Immature natural killer cell (primary cell): ENCODE measurements around the gene WNT9A. TPM values are rescaled to one million over a fixed set of nuclear protein-coding genes. Genes with fewer than 3 reads are reported as not detected.
A peak's percentile ranks its signal among the peaks of the same experiment; 100 is the strongest.

ENCODE experiments used
- DNase-seq, 3 donors: peaks; one replicate each; pipeline ENCODE4 v3.0.0; 2022; ENCODE audit warnings: mixed read lengths in 1 of 3
- H3K27ac Mint-ChIP-seq, 6 donors: one replicate each; pipeline ENCODE4 v1.8.0; 2020; ENCODE audit warnings: mixed read lengths in 6 of 6, mild to moderate bottlenecking in 5 of 6, inconsistent platforms in 4 of 6, moderate library complexity in 3 of 6
- H3K27me3 Mint-ChIP-seq, 3 donors: one replicate each; pipeline ENCODE4 v1.8.0; 2020 to 2021; ENCODE audit warnings: low read depth in 3 of 3, mild to moderate bottlenecking in 3 of 3, mixed read lengths in 3 of 3, moderate library complexity in 3 of 3, inconsistent platforms in 1 of 3
- H3K36me3 Mint-ChIP-seq, 3 donors: one replicate each; pipeline ENCODE4 v1.8.0; 2020; ENCODE audit warnings: mixed read lengths in 3 of 3, inconsistent platforms in 2 of 3, mild to moderate bottlenecking in 2 of 3
- H3K4me1 Mint-ChIP-seq, 2 donors: one replicate each; pipeline ENCODE4 v1.8.0; 2020; ENCODE audit warnings: inconsistent platforms in 2 of 2, mild to moderate bottlenecking in 2 of 2, mixed read lengths in 2 of 2, moderate library complexity in 1 of 2
- H3K4me3 Mint-ChIP-seq, 5 donors: one replicate each; pipeline ENCODE4 v1.8.0; 2020; ENCODE audit warnings: mild to moderate bottlenecking in 5 of 5, mixed read lengths in 5 of 5, inconsistent platforms in 3 of 5, moderate library complexity in 3 of 5
- H3K9me3 Mint-ChIP-seq, 6 donors: one replicate each; pipeline ENCODE4 v1.8.0; 2020; ENCODE audit warnings: mild to moderate bottlenecking in 6 of 6, mixed read lengths in 6 of 6, inconsistent platforms in 4 of 6, moderate library complexity in 3 of 6
- polyA plus RNA-seq, 3 donors: library from polyadenylated mRNA; unstranded; fragments of 300-500 nt; fragmentation: Illumina TruSeq; gene quantifications; one replicate each; pipeline ENCODE4 v1.2.3, GENCODE V29; 2021

WNT9A gene
- polyA plus RNA-seq, 3 donors from 2014 or later = not detected

- Mint-ChIP-seq H3K36me3 (no peaks in the 10 kb centered on the region), H3K4me3 (no peak overlapping the region), H3K27me3 (peaks cover 2 to 9% (median 9%) of the 10 kb centered on the region in 3 donors), H3K27ac (no peak overlapping the region), H3K9me3 (no peaks in the 10 kb centered on the region), H3K4me1 (peaks cover 7 to 9% of the 10 kb centered on the region in 2 donors)
- no peak for DNase-seq
These were observed 6.9 kb downstream of the WNT9A start for GRCh38 chr1:227940791-227941241.

- no peak overlapping the region for H3K4me3 Mint-ChIP-seq
- H3K9me3 Mint-ChIP-seq = no peaks in the 10 kb centered on the region
- H3K27me3 Mint-ChIP-seq = peaks cover 1 to 10% (median 7%) of the 10 kb centered on the region in 3 donors
- H3K27ac Mint-ChIP-seq = no peak overlapping the region
- H3K4me1 Mint-ChIP-seq = peaks cover 6 to 9% of the 10 kb centered on the region in 2 donors
- H3K36me3 Mint-ChIP-seq = no peaks in the 10 kb centered on the region
- no peak for DNase-seq
These were observed 7.7 kb downstream of the WNT9A start for GRCh38 chr1:227939791-227940771.

GRCh38 chr1:227938911-227939790, 8.6 kb downstream of the WNT9A start:
- H3K27ac Mint-ChIP-seq = no peak overlapping the region
- peaks cover 13 to 14% of the 10 kb centered on the region in 2 donors for H3K4me1 Mint-ChIP-seq
- DNase-seq = no peak
- H3K4me3 Mint-ChIP-seq = no peak overlapping the region
- H3K36me3 Mint-ChIP-seq = no peaks in the 10 kb centered on the region
- H3K9me3 Mint-ChIP-seq = no peaks in the 10 kb centered on the region
- peaks cover 1 to 10% (median 7%) of the 10 kb centered on the region in 3 donors for H3K27me3 Mint-ChIP-seq

DNA sequence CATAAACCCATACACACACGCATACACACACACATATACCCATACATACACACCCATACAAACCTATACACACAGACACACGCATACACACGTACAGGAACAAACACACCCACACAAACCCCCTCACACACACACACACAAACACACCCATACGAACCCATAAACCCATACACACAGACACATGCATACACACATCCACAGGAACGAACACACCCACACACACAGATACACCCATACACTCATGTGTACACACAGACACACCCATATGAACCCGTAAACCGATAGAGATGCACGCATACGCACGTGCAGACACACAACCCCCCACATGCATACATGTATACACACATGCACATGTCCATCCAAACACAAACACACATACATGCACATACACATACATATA, 9.5 kb downstream of the WNT9A start:
- Mint-ChIP-seq H3K27ac (no peak overlapping the region), H3K27me3 (peaks cover 1 to 7% (median 5%) of the 10 kb centered on the region in 3 donors), H3K9me3 (no peaks in the 10 kb centered on the region), H3K4me1 (peaks cover 13 to 14% of the 10 kb centered on the region in 2 donors), H3K36me3 (no peaks in the 10 kb centered on the region), H3K4me3 (no peak overlapping the region)
- DNase-seq = no peak

DNA sequence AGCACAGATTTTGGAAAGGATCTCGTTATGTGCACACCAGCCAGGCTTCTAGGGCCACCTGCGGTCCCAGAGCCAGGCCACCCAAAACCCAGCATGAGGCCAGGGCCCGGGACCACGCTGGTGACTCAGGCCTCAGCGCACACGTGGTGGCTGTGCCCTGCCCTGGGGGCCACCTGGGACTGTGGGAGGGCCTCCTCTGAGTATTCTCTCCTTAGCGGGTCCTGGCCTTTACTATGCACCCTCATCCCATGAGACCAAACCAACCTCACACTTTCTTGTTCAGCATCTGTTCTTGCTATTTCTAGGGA, 9.9 kb downstream of the WNT9A start:
- Mint-ChIP-seq H3K4me1 (peaks cover 13 to 14% of the 10 kb centered on the region in 2 donors), H3K27me3 (peaks cover 1 to 5% (median 5%) of the 10 kb centered on the region in 3 donors), H3K27ac (no peak overlapping the region), H3K9me3 (no peaks in the 10 kb centered on the region), H3K36me3 (no peaks in the 10 kb centered on the region), H3K4me3 (no peak overlapping the region)
- no peak for DNase-seq

GRCh38 chr1:227937031-227937837, 10.5 kb downstream of the WNT9A start:
- DNase-seq = no peak
- Mint-ChIP-seq H3K9me3 (no peaks in the 10 kb centered on the region), H3K27ac (peak overlapping the region in 1 of 6 donors; percentile 29), H3K4me1 (peaks cover 13 to 14% of the 10 kb centered on the region in 2 donors), H3K4me3 (peak overlapping the region in 1 of 5 donors; percentile 40), H3K27me3 (peaks cover 1 to 4% (median 3%) of the 10 kb centered on the region in 3 donors), H3K36me3 (no peaks in the 10 kb centered on the region)

DNA sequence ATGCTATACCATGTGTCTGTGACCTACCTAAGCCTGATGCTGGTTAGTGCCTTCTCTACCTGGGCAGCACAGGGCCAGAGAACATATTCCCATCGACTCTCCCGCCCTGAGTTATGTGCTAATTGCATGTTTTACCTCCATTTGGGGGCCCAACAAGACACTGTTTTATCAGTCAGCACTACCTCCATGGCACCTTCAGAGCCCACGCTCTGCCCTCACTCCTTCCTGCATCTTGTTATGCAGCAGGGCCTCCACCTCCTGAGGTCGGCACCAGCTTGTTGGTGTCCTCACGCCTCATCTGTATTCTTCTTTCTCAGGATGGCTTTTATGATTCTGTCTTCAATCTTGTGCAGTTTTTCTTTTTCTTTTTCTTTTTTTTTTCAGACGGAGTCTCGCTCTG, 11.9 kb downstream of the WNT9A start:
- peak overlapping the region in 1 of 6 donors; percentile 49 for H3K27ac Mint-ChIP-seq
- peaks cover 13 to 14% of the 10 kb centered on the region in 2 donors for H3K4me1 Mint-ChIP-seq
- H3K36me3 Mint-ChIP-seq = no peaks in the 10 kb centered on the region
- no peak for DNase-seq
- no peaks in the 10 kb centered on the region for H3K9me3 Mint-ChIP-seq
- H3K27me3 Mint-ChIP-seq = peaks cover 1 to 4% (median 2%) of the 10 kb centered on the region in 3 donors
- no peak overlapping the region for H3K4me3 Mint-ChIP-seq

DNA sequence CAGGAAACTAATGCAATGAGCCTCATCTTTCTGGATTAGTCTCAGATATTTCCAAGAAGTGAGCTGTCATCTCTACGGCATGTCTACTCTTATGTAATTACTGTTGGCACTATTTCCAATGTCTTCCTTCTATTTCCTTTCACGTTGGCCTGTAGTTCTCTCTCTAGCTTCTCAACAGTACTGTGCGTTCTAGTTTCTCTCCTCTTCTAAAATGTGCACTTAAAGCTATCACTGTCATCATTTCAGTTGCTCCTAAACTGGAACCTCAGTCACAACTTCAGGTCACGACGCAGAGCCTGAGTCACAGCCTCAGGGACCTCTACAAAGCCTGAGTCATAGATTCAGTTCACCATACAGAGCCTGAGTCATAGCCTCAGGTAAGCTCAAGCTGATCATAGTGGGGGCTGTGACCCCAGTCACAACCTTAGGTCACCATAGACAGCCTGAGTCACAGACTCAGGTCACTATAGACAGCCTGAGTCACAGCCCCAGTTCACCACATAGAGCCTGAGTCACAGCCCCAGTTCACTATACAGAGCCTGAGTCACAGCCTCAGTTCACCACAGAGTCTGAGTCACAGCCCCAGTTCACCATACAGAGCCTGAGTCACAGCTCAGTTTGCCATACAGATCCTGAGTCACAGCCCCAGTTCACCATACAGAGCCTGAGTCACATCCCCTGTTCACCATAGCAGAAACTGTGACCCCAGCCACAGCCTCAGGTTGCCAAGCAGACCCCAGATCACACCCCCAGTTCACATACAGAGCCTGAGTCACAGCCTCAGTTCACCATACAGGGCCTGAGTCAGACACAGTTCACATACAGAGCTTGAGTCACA, 13.0 kb downstream of the WNT9A start:
- Mint-ChIP-seq H3K27ac (peak overlapping the region; percentile 12 to 84 (median 16)), H3K4me3 (no peak overlapping the region), H3K9me3 (no peaks in the 10 kb centered on the region), H3K4me1 (peaks cover 13 to 14% of the 10 kb centered on the region in 2 donors), H3K36me3 (no peaks in the 10 kb centered on the region), H3K27me3 (peaks cover 1 to 4% (median 2%) of the 10 kb centered on the region in 3 donors)
- DNase-seq = peak; percentile 31 to 53 (median 36)

GRCh38 chr1:227929751-227930472, 17.8 kb downstream of the WNT9A start:
- Mint-ChIP-seq H3K27ac (no peak overlapping the region), H3K4me1 (peaks cover 4 to 6% of the 10 kb centered on the region in 2 donors), H3K36me3 (no peaks in the 10 kb centered on the region), H3K4me3 (no peak overlapping the region), H3K27me3 (peaks cover 0 to 5% (median 2%) of the 10 kb centered on the region in 3 donors), H3K9me3 (no peaks in the 10 kb centered on the region)
- no peak for DNase-seq

DNA sequence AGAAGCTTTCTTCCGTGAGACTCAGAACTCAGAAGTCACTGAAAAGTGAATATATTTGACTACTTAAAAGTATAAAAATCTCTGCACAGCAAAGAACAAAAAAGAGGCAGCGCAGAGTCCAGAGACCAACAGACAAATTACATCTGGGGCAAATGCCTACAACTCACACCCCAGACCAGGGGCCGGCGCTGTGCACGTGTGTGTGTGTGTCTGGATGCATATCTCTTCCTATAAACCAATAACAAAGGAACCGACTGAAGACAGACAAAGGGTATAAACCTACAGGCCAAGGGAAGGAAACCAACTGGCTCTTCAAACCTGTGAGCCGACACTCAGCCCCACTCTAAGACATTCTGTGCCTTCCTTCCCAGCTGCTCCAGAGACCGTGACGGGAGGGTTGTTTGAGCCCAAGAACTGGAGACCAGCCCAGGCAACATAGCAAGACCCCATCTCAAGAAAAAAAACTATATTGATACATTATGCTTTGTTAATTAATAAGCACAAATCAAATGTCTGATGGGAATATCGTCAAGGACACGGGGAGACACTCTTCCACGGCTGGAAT, 18.8 kb downstream of the WNT9A start:
- H3K9me3 Mint-ChIP-seq = no peaks in the 10 kb centered on the region

DNA sequence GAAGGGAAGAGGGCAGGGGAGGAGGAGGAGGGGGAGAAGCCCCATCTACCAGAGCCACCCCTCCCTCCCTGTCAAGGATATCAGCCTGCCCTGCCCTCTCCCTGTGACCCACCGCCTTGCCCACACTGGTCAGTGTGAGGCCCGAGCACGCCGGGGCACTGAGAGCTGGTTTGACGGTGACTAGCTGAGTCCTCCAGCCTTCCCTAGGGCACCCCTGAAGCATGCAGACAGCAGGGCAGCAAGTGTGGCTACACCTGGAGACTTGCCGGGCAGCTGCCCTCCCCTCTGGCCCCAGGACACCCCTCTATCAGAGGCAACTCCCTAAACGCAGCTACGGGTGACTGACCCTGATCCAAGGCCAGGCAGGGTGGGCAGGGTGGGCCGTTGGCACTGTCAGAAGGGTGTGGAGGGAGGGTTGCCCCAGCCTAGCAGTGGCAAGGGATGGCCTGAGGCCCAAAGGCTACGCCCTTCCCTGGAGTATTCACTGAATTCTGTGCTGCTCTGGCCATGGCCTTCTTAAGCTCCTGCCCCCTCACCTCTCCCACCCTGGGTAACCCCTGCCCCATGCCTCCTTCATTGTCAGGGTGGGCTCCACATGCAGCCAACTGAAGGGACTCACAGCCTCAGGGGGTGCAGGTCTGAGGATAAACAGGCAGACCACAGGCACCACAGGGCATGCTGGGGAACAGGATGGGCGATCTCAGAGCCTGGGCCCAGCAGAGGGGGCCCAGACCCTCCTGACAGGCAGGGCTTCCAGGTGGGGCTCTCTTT, 19.6 kb downstream of the WNT9A start:
- Mint-ChIP-seq H3K4me1 (no peaks in the 10 kb centered on the region), H3K4me3 (no peak overlapping the region), H3K27me3 (peaks cover 0 to 5% (median 2%) of the 10 kb centered on the region in 3 donors), H3K27ac (no peak overlapping the region), H3K9me3 (no peaks in the 10 kb centered on the region), H3K36me3 (no peaks in the 10 kb centered on the region)
- DNase-seq = no peak

More for the DNA sequence above, 18.8 kb downstream of the WNT9A start:
- no peak for DNase-seq
- Mint-ChIP-seq H3K27me3 (peaks cover 0 to 5% (median 2%) of the 10 kb centered on the region in 3 donors), H3K4me1 (no peaks in the 10 kb centered on the region), H3K27ac (no peak overlapping the region), H3K4me3 (no peak overlapping the region), H3K36me3 (no peaks in the 10 kb centered on the region)
